ENCODE results near the gene HEATR5A.

DNA sequence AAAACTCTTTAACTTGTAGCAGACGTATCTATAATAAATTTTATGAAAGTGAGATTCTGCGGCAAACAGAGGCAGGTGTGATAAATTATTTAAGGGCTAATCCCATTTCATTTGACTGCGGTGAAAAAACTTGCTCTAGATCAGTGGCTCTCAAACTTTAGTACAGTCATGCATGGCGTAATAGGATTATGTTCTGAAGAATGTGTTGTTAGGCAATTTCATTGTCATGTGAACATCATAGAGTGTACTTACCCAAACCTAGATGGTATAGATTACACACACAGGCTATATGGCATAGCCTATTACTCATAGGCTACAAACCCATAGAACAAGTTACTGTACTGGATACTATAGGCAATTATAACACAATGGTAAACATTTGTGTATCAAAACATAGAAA lies 83.7 kb downstream of the HEATR5A start:
- TF ChIP-seq CTCF (IDR thresholded peaks at IDR 0.05) (no peak), EP300 (IDR thresholded peaks at IDR 0.05; ENCODE audit: low read depth) (no peak), POLR2A (IDR thresholded peaks at IDR 0.05) (no peak), POLR2AphosphoS5 (IDR thresholded peaks at IDR 0.05) (no peak)

Data from transverse colon (tissue), 4 donors.